Vagina (tissue), 2 donors: ENCODE results near the gene CCDC71. TPM values are rescaled to one million over a fixed set of nuclear protein-coding genes. Genes with fewer than 3 reads are reported as not detected.

Experiments
- DNase-seq, 2 donors: peaks; one replicate each; pipeline ENCODE4 v3.0.0-alpha.2; 2017; ENCODE audit errors: extremely low spot score in 2 of 2
- H3K27ac ChIP-seq: fragments of 200-600 bp; sonication (generic); one replicate; pipeline ENCODE4 v1.5.1; 2019
- H3K27me3 ChIP-seq: fragments of 200-600 bp; sonication (generic); one replicate; pipeline ENCODE4 v1.5.1; 2019
- H3K36me3 ChIP-seq, 2 donors: fragments of 200-600 bp; sonication (generic); one replicate each; pipeline ENCODE4 v1.5.1; 2017 to 2019
- H3K4me1 ChIP-seq: fragments of 200-600 bp; sonication (generic); one replicate; pipeline ENCODE4 v1.5.1; 2019
- H3K4me3 ChIP-seq, 2 donors: fragments of 200-600 bp; sonication (generic); 1 replicate in 1 of 2; 2 replicates in 1 of 2; pipeline ENCODE4 v1.5.1; 2016 to 2019
- H3K9me3 ChIP-seq: fragments of 200-600 bp; sonication (generic); one replicate; pipeline ENCODE4 v1.5.1; 2019
- CTCF ChIP-seq, 3 experiments: fragments of 450-650 bp in 2 of 3; fragments of 200-600 bp in 1 of 3; sonication (generic) in 1 of 3; IDR thresholded peaks; one replicate each; pipeline ENCODE4 v1.5.1; 2017 to 2019; ENCODE audit warnings: antibody characterized with exemption in 3 of 3, mild to moderate bottlenecking in 2 of 3, moderate library complexity in 2 of 3
- POLR2A ChIP-seq, 2 donors: fragments of 450-650 bp; IDR thresholded peaks; one replicate each; pipeline ENCODE4 v1.6.1; 2017; ENCODE audit warnings: antibody characterized with exemption in 2 of 2, mild to moderate bottlenecking in 2 of 2, moderate library complexity in 2 of 2
- POLR2AphosphoS5 ChIP-seq, 2 donors: sonication (generic); formaldehyde crosslinking; IDR thresholded peaks; one replicate each; pipeline ENCODE4 v1.9.0; 2017; ENCODE audit warnings: antibody characterized with exemption in 2 of 2, mild to moderate bottlenecking in 2 of 2, low read depth in 1 of 2; ENCODE audit not compliant: insufficient read depth in 1 of 2
- intact Hi-C: fragments of 100-400 bp; cut with DNase I; formaldehyde crosslinking; loops from one replicate; pipeline ENCODE4 v1.15.1; 2023
- total RNA-seq: library from RNA; depleted of rRNA; stranded (reverse); fragments of >200 nt; gene quantifications from one replicate; pipeline ENCODE4 v1.2.3, GENCODE V29; 2016

CCDC71 gene
- total RNA-seq, 1 donor from 2014 or later, result 30.4 TPM

- Histone ChIP-seq H3K36me3 (peaks cover 0 to 12% of the 10 kb centered on the region in 2 donors), H3K4me3 (no peak overlapping the region), H3K9me3 (no peaks in the 10 kb centered on the region), H3K27ac (no peak overlapping the region), H3K27me3 (no peaks in the 10 kb centered on the region), H3K4me1 (peaks cover 14% of the 10 kb centered on the region)
- no peak for DNase-seq
- intact Hi-C loops, result no loop called here
- TF ChIP-seq POLR2A (IDR thresholded peaks at IDR 0.05) (no peak), POLR2AphosphoS5 (IDR thresholded peaks at IDR 0.05; ENCODE audit: insufficient read depth in 1 of 2, low read depth in 1 of 2) (no peak), CTCF (IDR thresholded peaks at IDR 0.05) (no peak)
These were observed 4.9 kb downstream of the CCDC71 start for GRCh38 chr3:49161197-49161596.

- TF ChIP-seq POLR2AphosphoS5 (IDR thresholded peaks at IDR 0.05; ENCODE audit: insufficient read depth in 1 of 2, low read depth in 1 of 2), result no peak
- TF ChIP-seq CTCF (IDR thresholded peaks at IDR 0.05), result no peak
- TF ChIP-seq POLR2A (IDR thresholded peaks at IDR 0.05), result no peak
- no peaks in the 10 kb centered on the region for H3K27me3 ChIP-seq
- peak in 1 of 2 donors; percentile 72 for DNase-seq
- H3K4me3 ChIP-seq, result no peak overlapping the region
- no peak overlapping the region for H3K27ac ChIP-seq
- no peaks in the 10 kb centered on the region for H3K4me1 ChIP-seq
- peaks cover 0 to 11% of the 10 kb centered on the region in 2 donors for H3K36me3 ChIP-seq
- intact Hi-C loops, result no loop called here
- H3K9me3 ChIP-seq, result no peaks in the 10 kb centered on the region
These were observed 7.3 kb downstream of the CCDC71 start for GRCh38 chr3:49158792-49159191.

GRCh38 chr3:49158103-49158709, 7.9 kb downstream of the CCDC71 start:
- H3K9me3 ChIP-seq, result no peaks in the 10 kb centered on the region
- H3K27ac ChIP-seq, result no peak overlapping the region
- TF ChIP-seq POLR2AphosphoS5 (IDR thresholded peaks at IDR 0.05; ENCODE audit: insufficient read depth in 1 of 2, low read depth in 1 of 2) (no peak), POLR2A (IDR thresholded peaks at IDR 0.05) (no peak), CTCF (IDR thresholded peaks at IDR 0.05) (peak in 1 of 3 experiments; percentile 8)
- intact Hi-C loops, result no loop called here
- H3K4me3 ChIP-seq, result no peak overlapping the region
- H3K4me1 ChIP-seq, result no peaks in the 10 kb centered on the region
- no peaks in the 10 kb centered on the region for H3K27me3 ChIP-seq
- peaks cover 0 to 5% of the 10 kb centered on the region in 2 donors for H3K36me3 ChIP-seq
- peak in 1 of 2 donors; percentile 54 for DNase-seq

- Histone ChIP-seq H3K27ac (no peak overlapping the region), H3K4me1 (no peaks in the 10 kb centered on the region), H3K9me3 (no peaks in the 10 kb centered on the region), H3K36me3 (no peaks in the 10 kb centered on the region), H3K4me3 (no peak overlapping the region), H3K27me3 (no peaks in the 10 kb centered on the region)
- TF ChIP-seq POLR2AphosphoS5 (IDR thresholded peaks at IDR 0.05; ENCODE audit: insufficient read depth in 1 of 2, low read depth in 1 of 2), result no peak
- TF ChIP-seq POLR2A (IDR thresholded peaks at IDR 0.05), result no peak
- no peak for TF ChIP-seq CTCF (IDR thresholded peaks at IDR 0.05)
- intact Hi-C loops, result no loop called here
- DNase-seq, result no peak
These were observed 8.8 kb downstream of the CCDC71 start for GRCh38 chr3:49157289-49157688.

- H3K36me3 ChIP-seq, result no peaks in the 10 kb centered on the region
- no peaks in the 10 kb centered on the region for H3K4me1 ChIP-seq
- TF ChIP-seq CTCF (IDR thresholded peaks at IDR 0.05) (no peak), POLR2A (IDR thresholded peaks at IDR 0.05) (no peak), POLR2AphosphoS5 (IDR thresholded peaks at IDR 0.05; ENCODE audit: insufficient read depth in 1 of 2, low read depth in 1 of 2) (no peak)
- no peak for DNase-seq
- H3K27ac ChIP-seq, result no peak overlapping the region
- no peaks in the 10 kb centered on the region for H3K27me3 ChIP-seq
- no peaks in the 10 kb centered on the region for H3K9me3 ChIP-seq
- no peak overlapping the region for H3K4me3 ChIP-seq
- intact Hi-C loops, result no loop called here
These were observed 12.7 kb downstream of the CCDC71 start for GRCh38 chr3:49153349-49153912.
